GM19395 (cell line): ENCODE data around the gene POU2AF2.
"Not testable (repeated sequence)": the region's sequence is repeated elsewhere in the genome, so short reads cannot be mapped to it uniquely, and the experiment has no call there.

Source experiments
- ATAC-seq: cut with Tn5 transposase; IDR thresholded peaks from one replicate; pipeline ENCODE4 v1.9.1; 2021; ENCODE audit warnings: mild to moderate bottlenecking, moderate library complexity; ENCODE audit not compliant: unreplicated experiment

Gene POU2AF2, protein sequence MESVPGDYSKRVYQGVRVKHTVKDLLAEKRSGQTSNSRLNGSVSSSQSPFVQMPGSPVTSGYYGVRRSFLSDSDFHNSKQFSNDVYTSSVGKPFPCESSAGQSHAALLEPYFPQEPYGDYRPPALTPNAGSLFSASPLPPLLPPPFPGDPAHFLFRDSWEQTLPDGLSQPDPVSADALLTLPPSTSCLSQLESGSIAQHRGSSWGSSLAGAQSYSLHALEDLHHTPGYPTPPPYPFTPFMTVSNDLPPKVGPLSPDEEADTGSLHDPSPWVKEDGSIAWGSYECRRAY

DNA sequence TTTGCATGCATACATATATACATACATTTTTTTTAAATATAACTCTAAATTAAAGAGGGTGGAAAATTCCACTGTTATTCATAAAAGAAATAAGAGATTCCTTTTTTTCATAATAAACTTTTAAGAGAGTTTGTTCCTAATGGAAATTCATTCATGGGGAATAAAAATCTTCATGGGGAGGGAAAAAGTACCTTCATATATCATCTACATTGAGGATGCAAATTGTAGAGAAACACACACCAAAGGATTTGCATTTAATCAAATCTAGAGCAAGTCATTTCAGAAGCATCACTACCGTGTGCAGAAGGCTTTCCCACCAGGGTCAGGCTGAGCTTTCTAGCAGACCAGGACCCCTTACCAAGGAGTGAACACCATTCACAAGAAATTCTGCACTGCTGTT, at the start of gene POU2AF2:
Gene POU2AF2, plus strand, starts transcription at position 301 of the 400 bp plus-strand sequence. CDS start 129 bp downstream, outside the sequence.
- no peak for ATAC-seq

- ATAC-seq: no peak
Measured at GRCh38 chr11:111200010-111200534, 45.5 kb upstream of the POU2AF2 start.

DNA sequence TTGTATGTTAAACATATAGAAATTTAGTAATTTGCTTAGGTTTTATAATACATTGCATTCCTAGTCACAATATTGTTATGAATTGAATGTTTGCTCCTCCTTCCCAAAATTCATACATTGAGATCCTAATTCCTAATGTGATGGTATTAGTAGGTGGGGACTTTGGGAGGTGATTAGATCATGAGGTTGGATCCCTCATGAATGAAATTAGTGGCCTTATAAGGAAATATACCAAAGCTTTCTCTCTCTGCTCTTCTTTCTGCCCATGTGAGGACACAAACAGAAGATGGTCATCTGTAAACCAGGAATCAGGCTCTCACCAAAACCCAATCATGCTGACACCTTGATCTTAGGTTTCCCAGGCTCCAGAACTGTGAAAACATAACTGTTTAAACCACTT, 41.3 kb upstream of the POU2AF2 start:
- ATAC-seq: no peak

DNA sequence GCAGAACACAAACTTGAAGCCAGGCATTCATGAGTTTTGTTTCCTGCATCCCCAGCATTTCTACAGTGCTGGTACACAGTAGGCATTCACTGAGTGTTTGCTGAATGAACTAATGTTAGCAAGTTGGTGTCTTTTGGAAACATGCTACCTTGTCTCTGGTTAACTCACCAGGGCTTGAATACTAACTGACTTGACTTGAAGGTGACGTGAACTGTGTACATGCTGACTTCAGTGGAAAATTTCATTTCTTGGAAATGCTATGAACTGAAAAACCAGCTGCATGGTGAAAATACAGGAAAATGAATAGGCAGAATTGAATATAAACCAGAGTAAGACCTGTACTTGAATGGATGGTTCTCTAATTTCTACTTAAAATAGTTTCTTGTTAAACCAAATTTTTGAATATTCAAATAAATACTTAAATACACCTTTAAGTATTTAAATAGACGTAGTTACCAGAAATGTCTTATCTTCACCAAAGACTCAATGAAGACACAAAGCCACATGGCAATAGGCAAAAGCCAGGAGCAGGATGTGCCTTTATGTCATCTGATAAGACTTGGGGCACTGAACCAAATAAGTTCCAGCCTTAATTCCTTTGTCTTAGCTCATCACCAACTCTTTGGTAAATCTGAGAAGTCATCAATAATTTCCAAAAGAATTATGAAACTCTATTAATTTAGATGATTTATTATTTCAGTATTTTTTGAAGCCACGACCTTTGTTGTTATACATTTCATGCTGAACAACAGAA, 39.7 kb upstream of the POU2AF2 start:
- ATAC-seq: no peak

DNA sequence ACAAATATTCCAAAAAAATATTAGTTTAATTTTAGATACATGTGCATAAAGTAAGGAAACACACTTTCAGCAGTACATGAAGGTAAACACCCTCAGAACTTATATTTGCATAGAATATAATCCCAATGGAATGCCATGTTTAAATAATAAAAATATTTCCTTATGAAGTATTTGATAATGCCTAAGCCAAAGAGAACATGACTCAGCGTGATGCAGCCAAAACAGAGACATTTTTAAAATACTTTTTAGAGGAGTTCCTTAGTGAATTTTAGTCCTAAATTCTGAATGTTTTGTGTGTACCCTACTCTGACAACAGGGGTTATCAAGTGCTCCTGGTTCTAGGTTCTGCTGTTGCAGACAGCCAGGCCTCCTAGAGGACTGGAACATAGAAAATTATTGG, 39.1 kb upstream of the POU2AF2 start:
- no peak for ATAC-seq

DNA sequence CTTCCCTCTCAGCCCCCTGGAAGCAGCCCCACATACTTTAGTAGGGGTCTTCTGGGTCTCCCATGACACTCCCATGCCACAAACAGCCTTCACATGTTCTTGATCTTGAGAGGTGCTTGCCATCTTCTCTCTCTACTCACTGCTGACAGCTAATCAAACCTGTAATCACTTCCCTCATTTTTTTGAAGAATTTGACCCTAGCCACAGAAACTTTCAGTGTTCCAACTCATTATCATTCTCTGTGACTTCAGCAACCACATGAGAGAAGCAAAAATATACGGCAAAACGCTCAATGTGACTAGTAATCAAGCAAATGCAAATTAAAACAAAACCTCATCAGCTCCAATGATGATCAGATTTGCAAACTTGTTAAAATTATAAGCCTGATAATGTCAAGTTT, 38.3 kb upstream of the POU2AF2 start:
- ATAC-seq: no peak

DNA sequence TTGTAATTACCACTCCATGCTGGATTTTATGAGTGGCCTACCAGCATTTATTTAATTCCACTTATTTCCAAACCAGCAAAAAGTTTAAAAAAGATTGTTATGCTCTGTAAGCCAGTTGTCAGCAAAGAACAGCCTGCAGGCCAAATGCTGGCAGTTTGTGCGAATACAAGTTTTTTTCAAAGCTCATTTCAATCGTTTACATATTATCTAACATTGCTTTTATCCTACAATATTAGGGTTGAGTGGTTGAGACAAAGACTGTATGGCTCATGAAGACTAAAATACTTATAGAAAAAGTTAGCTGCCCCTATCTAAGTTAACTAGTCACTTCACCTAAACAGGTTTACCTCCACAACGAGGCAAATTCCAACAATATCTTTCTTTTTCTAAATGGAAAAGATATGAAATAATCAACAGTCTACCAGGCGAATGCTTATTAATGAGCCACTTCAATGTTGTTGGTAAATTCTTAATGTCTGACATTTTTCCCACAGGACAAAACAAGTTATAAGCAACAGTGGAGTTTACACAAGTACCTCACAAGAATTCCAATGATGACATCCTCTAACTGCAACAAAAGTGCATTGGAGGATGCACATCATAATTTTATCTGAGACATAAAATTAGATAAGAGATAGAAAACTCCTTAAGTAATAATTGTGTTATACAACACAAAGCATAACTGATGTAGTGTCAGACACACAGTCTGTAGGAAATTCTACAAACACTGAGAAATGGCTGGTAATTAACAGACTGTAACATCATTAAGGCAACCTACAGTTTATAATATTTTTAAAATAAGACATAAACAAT, 35.8 kb upstream of the POU2AF2 start:
- ATAC-seq: no peak

DNA sequence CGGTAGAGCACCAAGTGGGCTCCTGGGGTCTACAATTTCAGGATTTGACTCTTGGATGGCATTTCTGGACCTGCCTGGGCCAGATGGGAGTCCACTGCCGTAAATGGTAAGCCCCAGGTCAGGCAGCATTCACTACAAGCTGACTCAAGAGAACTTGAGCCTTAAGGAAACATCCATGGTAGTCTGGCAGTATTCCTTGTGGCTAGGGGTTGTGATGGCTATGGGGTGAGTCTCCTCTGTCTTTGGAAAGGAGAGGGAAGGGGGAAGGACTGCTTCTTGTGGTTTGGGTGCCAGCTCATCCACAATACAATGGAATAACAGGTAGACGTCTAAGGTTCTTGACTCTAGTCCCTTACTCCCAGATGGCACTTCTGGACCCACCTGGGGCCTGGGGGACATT, 32.3 kb upstream of the POU2AF2 start:
- no peak for ATAC-seq

DNA sequence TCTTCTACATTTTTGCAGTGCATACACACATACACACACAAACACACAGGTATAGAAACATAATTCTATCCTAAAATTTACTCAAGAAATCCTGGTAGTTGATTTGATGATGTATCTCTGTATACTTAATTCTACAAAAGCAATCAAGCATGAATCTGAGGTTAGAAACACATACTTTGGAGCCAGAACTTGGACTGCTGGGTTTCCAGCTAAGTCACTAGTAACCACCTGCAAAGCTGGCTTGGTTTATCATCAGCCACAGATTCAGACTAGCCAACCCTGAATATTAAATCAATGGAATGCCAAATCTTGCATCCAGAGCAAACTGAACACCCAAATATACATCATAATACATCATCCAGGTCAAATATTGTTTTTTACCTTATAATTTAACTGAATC, 24.8 kb upstream of the POU2AF2 start:
- ATAC-seq: no peak

GRCh38 chr11:111221208-111221607, 24.3 kb upstream of the POU2AF2 start:
- no peak for ATAC-seq

GRCh38 chr11:111221936-111222335, 23.6 kb upstream of the POU2AF2 start:
- not testable (repeated sequence) for ATAC-seq

GRCh38 chr11:111222821-111223455, 22.6 kb upstream of the POU2AF2 start:
- ATAC-seq: not testable (repeated sequence)

DNA sequence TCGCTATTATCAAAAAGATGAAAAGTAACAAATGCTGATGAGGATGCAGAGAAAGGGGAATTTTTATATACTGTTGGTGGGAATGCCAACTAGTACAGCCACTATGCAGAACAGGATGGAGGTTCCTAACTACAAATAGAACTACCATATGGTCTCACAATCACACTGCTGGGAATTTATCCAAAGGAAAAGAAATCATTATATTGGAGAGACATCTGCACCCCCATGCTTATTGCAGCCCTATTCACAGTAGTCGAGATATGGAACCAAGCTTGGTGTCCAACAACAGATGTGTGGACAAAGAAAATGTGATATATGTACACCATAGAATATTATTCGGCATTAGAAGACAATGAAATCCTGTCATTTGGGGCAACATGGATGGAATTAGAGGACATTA, 19.6 kb upstream of the POU2AF2 start:
- no peak for ATAC-seq

GRCh38 chr11:111229604-111230003, 15.9 kb upstream of the POU2AF2 start:
- ATAC-seq: no peak

GRCh38 chr11:111230122-111230465, 15.4 kb upstream of the POU2AF2 start:
- peak; percentile 31 for ATAC-seq

DNA sequence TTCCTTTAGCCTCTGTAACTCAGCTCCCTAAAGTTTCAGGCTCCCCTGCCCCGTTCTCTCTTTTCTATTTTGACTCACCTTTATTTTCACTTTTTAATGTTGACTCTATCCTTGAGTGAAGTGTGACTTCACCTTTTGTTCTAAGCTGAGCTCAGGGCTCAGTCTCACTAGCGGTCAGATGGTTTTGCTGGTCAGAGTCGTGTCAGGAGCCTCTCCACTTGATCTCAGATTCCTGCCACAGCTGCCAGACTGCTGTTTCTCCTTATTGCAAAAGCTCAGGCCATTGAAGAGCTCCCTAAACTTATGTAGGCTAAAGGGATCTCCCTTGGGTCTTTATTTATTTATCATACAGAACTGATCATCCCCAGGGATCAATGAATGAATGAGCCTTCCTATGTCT, 13.7 kb upstream of the POU2AF2 start:
- no peak for ATAC-seq

- no peak for ATAC-seq
Measured at GRCh38 chr11:111236383-111236782, 9.1 kb upstream of the POU2AF2 start.

- ATAC-seq: no peak
Measured at GRCh38 chr11:111237926-111238325, 7.6 kb upstream of the POU2AF2 start.

- no peak for ATAC-seq
Measured at GRCh38 chr11:111246956-111247355, 1.4 kb downstream of the POU2AF2 start.

- no peak for ATAC-seq
Measured at GRCh38 chr11:111250936-111251335, 5.4 kb downstream of the POU2AF2 start.

DNA sequence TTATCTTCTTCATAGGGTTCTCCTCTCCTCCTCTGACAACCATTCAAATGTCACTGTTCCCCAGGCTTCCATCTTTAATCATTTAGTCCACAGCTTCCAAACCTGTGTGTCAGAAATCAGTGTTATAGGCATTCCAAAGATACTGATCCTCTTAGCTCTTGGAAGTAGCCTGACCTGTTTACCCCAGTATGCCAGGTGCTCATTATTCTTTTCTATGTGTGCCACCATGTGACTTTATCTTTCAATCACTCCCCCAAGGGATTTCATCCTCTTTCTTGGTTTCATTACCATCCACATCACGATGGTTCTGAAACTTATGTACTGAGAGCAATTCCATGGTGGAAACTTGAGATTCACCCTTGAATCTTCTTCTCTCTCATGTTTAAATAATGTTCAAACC, 7.6 kb downstream of the POU2AF2 start:
- no peak for ATAC-seq
